ENCODE results near the gene MT1A.
"Not testable (repeated sequence)": the region's sequence is repeated elsewhere in the genome, so short reads cannot be mapped to it uniquely, and the experiment has no call there.

The MT1A gene

DNA sequence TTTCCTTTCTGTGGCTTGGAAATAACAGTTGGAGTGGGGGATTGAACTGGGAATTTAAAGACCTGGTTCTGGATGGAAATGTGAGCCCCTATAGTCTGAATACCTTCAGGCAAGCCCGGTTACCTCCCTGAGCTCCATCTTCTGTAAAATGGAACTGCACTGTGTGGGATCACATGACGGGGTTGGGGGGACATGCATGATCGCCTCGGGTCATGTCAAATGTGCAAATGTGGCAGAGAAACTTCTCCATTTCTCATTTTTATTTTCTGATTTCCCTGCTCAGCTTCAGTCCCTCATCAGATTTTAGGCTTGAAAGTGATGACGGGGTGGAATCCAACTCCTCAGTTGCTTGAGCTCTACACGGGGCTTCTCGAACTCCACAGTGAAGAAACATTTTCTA lies 14.8 kb downstream of the MT1A start:
- DNase-seq (ENCODE audit: low read depth in 2 of 2) = no peak

DNA sequence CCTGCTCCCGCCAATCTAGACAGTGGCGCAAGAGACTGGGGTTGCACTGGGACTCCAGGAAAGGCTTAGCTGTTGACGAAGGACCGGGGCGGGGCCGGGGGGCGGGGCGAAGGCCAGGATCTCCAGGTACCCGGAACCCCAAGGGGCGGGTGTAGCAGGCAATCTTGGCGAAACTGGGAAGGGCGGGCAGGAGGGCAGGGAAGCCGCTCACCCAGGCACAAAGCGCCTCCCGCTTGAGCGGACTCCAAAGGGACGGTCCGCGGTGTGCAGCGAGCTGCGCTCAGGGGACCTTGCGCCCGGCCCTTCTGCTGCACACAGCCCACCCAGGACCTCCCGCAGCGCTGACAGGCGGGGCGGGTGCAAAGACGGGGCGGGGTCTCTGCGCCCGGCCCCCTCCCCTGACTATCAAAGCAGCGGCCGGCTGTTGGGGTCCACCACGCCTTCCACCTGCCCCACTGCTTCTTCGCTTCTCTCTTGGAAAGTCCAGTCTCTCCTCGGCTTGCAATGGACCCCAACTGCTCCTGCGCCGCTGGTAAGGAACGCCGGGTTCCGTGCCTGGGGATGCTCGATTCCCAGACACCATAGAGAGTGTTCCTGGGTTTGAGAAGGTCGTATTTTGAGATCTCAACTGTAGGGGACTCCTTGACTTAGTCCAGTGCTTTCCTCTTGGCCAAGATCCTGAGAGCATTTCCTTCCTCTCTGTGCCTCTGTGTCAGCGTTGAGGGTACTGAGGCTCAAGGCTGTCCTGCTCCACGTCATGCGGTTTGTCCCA lies 19.3 kb downstream of the MT1A start, which contains the start of gene MT1F:
Gene MT1F, plus strand, starts transcription at position 405 of the 772 bp plus-strand sequence. Its CDS starts 100 bp downstream, at position 505.
- peak; percentile 58 to 69 for DNase-seq (ENCODE audit: low read depth in 2 of 2)

DNA sequence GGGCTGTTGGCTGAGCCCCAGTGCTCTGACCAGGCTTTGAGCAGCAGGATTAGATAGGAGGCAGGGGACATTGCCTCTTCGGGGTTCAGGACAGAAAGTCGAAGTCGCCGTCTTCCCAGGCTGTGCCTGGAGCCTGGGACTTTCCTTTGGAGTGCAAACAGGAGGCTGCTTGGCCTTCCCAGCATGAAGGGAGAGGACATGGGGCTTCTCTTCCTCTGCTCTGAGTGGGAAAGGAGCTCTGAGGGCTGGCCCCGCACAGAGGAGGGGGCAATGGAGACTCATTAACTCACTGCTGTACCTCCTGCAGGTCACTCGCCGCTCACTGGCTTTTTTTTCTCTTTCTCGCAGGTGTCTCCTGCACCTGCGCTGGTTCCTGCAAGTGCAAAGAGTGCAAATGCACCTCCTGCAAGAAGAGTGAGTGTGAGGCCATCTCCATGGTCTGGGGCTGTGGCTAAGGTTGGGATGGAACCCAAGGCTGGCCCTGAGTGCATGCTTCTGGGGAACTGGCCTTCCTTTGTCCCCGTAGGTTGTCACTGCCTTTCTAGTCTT lies 19.9 kb downstream of the MT1A start:
- DNase-seq (ENCODE audit: low read depth in 2 of 2) = no peak

DNA sequence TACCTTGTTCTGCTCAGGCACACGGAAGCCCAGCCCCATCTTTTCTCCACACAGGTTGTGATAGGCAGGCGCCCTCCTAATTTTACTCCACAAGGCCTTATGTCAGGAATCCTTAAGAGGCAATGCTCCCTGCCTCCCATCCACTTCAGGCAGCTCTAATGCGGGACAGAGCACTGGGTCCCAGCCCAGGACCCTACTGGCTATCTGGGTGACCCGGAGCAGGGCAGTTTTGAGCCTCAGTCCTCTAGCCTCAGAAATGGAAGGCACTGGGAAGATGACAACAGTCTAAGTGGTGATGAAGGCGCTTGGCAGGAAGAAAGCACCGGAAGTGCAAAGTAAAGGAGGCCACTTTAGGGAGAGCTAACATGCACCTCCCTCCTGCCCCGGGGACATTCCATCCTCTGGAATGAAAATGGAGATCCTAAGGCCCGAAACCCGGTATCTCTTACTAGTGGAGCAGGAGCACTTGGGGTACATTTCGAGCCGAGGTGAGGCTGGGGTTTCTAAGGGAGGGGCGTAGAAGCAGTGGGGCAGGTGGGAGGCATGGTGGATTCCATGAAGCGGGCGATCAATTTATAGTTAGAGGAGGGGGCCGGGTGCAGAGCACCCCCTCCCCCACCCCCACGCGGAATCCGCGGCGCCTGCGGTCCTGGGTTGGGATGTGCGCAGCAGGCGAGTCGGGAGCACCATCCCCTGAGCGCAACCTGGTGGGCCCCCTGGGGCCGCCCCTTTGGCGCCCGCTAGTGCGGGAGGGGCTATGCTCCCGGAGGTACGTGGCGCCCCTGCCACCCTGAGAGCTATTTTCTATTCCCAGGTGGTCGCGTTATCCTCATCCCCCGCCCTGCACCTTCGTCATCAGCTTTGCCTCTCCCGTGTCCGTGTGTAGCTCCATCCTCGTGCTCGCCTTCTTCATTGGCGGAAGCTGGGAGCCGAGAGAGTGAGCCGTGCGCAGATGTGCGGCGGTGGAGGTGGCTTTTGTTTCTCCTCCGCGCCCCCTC lies 24.2 kb downstream of the MT1A start:
- DNase-seq (ENCODE audit: low read depth in 2 of 2) = no peak

DNA sequence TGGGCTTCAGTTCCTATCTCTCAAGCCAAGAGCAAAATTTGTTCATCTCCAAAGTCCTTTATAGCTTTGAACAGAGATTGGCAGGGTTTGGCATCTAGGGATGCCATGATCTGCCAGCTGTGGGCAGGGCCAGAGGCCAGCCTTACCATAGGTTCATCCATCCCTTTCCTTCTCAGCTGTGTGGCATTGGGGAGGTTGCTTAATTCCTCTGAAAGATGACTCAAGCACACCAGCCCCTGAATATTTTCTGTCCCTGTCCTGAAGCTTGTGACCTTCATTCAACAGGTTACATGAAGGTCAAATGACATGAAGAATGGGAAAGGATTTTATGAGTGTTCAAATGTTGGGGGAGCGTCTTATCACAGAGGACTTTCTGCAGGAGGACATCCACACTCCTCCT lies 26.0 kb downstream of the MT1A start:
- no peak for DNase-seq (ENCODE audit: low read depth in 2 of 2)

DNA sequence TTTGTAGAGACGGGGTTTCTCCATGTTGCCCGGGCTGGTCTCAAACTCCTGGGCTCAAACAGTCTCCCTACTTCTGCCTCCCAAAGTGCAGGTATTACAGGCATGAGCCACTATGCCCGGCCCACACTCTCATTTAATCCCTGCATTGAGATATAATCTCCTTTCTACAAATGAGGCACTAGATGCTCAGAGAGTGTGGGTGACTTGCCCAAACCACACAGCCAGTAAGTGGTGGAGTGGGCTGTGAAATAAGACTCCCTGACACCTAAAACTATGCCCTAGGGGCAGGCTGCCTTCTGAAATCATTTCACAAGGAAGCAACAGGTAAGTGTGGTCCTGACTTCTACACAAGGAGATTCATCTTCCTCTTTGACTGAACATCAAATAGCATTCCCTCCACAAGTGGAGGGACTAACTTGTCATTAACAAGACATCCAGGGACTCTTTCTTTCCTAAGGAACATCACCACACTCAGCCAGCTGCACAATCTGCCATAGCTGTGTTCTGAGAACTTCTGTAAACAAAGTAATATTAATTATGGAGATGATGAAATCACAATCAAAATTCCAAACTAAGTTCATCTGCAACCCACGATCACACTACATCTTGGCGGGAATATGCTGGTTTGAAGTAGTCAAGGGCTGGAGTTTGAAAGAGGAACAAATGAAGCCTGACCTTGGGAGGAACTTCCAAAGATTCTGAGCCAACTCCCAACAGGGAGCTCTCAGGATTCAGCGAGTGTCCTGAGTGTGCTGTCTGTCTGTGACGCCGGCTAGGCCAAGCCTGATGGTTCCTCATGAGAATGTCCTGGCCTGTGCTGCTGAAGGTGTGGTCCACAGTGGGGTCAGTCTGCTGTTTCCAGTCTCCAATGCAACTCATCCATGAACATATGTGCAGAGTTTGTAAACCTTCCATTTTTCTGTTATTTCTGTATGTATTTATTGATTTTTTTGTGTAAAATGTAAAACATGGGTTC lies 27.1 kb downstream of the MT1A start:
- not testable (repeated sequence) for DNase-seq (ENCODE audit: low read depth in 2 of 2)

DNA sequence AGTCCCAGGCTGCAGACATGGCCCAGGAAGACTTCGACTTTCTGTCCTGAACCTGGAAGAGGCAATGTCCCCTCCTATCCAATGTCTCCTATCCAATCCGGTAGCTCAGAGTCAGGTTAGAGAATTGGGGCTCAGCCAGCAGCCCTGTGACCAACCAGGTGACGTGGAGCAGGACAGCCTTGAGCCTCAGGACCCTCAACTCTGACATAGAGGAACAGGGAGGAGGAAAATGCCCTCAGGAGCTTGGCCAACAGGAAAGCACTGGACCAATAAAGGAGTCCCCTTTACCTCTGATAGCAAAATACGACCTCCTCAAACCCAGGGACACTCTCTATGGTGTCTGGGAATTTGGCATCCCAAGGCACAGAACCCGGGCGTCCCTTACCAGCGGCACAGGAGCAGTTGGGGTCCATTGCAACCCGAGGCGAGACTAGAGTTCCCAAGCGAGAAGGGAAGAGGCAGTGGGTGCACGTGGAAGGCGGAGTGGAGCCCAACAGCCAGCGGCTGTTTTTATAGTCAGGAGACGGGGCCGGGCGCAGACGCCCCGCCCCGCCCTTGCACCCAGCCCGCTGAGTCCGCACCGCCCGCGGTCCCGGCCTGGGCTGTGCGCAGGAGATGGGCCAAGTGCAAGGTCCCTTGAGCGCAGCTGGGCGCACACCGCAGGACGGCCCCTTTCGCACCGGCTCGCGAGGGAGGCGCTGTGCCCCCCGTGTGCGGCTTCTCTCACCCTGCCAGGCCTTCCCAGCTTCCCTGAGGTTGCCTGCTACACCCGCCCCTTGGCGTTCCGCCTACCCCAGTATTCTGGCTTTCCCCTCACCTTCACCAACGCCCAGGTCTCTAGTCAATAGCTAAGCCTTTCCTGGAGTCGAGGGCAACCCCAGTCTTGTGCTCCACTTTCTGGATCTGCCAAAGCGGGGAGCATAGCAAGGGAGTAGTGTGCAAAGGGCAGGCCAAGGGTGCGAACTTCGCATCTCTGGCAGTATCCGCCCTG lies 29.4 kb downstream of the MT1A start, which contains the start of gene MT1G:
Gene MT1G, minus strand, starts transcription at position 485 of the 991 bp plus-strand sequence. Its CDS starts 72 bp downstream, at position 413.
- DNase-seq (ENCODE audit: low read depth in 2 of 2) = no peak

DNA sequence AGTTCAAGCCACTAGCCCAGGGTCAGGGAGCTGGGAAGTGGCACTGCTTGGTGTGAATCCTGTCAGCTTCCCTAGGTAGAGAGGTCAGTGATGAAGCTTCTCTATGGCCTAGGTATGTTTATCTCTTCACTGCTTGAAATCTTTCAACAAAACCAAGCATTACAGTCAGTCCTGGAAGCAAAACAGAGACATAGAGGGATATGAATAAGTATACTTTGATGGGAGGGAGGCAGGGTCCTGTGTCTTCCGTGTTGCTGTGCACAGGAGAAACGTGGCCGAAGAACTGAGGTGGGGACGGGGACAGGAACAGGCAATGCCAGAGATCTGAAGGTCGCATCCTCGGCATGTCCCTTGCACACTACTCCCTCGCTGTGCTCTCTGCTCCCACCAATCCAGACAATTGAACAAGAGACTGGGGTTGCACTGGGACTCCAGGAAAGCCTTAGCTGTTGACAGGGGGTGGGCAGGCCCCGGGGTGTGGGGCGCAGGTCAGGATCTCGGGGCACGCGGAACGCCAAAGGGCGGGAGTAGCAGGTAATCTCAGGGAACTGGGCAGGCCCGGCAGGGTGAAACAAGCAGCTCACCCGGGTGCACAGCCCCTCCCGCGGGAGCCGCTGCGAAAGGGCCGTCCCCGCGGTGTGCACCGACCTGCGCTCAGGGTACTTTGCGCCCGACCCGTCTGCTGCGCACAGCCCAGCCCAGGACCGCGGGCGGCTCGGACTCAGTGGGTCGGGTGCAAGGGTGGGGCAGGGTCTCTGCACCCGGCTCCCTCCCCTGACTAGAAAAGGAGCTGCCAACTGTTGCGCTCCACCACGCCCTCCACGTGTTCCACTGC lies 30.8 kb downstream of the MT1A start, which contains the start of gene MT1H:
Gene MT1H, plus strand, starts transcription at position 810 of the 835 bp plus-strand sequence. CDS start 71 bp downstream, outside the sequence.
- no peak for DNase-seq (ENCODE audit: low read depth in 2 of 2)

DNA sequence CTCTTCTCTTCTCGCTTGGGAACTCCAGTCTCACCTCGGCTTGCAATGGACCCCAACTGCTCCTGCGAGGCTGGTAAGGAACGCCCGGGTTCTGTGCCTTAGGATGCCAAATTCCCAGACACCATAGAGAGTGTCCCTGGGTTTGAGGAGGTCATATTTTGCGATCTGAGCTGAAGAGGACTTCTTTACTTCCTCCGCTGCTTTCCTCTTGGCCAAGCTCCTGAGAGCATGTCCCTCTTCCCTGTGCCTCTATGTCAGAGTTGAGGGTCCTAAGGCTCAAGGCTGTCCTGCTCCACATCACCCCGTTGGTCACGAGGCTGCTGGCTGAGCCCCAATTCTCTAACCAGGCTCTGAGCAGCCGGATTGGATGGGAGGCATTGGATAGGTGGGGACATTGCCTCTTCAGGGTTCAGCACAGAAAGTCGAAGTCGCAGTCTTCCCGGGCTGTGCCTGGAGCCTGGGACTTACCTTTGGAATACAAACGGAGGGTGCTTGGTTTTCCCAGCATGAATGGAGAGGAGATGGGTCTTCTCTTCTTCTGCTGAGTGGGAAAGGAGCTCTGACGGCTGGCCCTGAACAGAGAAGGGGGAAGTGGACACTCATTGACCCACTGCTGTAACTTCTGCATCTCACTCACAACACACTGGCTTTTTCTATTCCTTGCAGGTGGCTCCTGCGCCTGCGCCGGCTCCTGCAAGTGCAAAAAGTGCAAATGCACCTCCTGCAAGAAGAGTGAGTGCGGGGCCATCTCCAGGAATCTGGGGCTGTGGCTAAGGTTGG lies 31.6 kb downstream of the MT1A start:
- DNase-seq (ENCODE audit: low read depth in 2 of 2) = no peak

DNA sequence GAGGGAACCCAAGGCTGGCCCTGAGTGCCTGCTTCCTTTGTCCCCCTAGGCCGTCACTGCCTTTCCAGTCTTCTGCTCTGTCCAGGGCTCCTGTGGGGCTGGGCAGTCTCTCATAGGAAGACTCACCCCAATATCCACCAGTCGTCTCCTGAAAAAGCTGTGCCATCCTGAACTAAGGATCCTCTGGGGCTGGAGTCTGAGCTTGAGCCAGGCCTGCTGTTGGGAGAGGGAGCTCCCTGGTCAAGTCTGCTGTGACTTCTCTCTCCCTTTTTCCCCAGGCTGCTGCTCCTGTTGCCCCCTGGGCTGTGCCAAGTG lies 32.1 kb downstream of the MT1A start:
- DNase-seq (ENCODE audit: low read depth in 2 of 2) = no peak

DNA sequence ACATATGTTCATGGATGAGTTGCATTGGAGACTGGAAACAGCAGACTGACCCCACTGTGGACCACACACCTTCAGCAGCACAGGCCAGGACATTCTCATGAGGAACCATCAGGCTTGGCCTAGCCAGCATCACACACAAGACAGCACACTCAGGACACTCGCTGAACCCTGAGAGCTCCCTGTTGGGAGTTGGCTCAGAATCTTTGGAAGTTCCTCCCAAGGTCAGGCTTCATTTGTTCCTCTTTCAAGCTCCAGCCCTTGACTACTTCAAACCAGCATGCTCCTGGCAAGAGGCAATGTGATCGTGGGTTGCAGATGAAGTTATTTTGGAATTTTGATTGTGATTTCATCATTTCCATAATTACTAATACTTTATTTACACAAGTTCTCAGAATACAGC lies 33.2 kb downstream of the MT1A start:
- not testable (repeated sequence) for DNase-seq (ENCODE audit: low read depth in 2 of 2)

DNA sequence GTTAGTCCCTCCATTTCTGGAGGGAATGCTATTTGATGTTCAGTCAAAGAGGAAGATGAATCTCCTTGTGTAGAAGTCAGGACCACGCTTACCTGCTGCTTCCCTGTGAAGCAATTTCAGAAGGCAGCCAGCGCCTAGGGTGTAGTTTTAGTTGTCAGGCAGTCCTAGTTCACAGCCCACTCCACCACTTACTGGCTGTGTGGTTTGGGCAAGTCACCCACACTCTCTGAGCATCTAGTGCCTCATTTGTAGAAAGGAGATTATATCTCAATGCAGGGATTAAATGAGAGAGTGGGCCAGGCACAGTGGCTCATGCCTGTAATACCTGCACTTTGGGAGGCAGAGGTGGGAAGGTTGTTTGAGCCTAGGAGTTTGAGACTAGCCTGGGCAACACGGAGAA lies 33.7 kb downstream of the MT1A start:
- not testable (repeated sequence) for DNase-seq (ENCODE audit: low read depth in 2 of 2)

DNA sequence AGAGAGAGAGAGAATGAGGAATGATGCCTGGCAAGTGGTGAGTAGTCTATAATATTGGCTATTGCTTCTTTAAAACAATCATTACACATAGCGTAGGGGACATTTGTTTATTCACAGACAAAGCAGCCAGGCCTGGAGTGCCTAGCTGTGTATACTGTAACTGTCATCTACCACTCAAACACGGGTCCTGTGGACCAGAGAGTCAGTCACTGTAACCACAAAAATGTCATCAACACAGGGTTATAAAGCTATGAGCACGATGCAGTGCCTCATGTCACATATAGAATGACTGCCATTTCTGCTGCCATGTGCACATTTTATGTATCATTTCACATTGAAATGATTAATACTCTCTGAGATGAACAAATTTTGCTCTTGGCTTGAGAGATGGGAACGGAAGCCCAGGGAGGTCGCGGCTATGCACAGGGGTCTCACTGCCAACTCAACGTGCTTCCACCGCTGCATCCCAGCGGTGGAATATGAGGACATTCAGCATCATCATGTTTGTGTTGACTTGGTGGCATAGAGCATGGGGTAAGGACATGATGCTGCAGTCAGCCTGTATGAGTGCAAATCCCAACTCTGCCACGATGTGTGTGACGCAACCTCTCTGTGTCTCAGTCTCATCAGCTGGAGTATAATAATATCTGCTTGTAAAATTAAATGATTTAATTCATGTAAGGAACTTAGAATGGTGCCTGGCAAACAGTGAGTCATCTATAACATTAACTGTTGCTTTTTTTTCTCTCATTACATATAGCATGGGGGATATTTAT lies 34.5 kb downstream of the MT1A start:
- no peak for DNase-seq (ENCODE audit: low read depth in 2 of 2)

DNA sequence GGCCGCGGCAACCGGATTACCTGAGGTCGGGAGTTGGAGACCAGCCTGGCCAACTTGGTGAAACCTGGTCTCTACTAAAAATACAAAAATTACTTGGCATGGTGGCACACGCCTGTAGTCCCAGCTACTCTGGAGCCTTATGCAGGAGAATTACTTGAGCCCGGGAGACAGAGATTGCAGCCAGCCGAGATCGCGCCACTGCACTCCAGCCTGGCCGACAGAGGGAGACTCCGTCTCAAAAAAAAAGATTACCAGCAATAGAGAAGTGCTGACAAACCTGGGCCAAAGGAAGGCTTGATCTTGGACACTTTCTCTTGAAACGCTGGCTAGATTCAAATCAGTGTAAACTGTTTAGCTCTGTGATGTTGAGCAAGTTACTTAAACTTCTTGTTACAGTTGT lies 35.5 kb downstream of the MT1A start:
- no peak for DNase-seq (ENCODE audit: low read depth in 2 of 2)

DNA sequence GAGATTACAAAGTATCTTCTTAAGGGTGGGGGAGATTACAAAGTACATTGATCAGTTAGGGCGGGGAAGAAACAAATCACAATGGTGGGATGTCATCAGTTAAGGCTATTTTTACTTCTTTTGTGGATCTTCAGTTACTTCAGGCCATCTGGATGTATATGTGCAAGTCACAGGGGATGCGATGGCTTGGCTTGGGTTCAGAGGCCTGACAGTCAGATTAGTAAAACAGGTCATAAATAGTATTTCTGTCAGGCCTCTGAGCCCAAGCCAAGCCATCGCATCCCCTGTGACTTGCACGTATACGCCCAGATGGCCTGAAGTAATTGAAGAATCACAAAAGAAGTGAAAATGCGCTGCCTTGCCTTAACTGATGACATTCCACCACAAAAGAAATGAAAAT lies 36.1 kb downstream of the MT1A start:
- not testable (repeated sequence) for DNase-seq (ENCODE audit: low read depth in 2 of 2)

DNA sequence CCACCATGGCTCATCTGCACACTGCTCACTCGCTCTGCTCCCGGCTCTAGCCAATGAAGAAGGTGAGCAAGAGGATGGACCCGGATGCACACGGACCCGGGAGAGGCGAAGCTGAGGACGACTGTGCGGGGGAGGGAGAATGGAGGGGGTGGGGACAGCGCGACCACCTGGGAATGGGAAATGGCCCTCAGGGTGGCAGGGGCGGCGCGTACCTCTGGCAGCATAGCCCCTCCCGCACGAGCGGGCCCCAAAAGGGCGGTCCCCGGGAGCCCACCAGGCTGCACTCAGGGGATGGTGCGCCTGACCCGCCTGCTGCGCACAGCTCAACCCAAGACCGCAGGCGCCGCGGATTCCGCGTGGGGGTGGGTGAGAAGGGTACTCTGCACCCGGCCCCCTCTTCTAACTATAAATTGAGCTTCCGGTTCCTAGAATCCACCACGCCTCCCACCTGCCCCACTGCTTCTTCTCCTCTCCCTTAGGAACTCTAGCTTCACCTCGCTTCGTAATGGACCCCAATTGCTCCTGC lies 37.3 kb downstream of the MT1A start:
- peak in 1 of 2 donors; percentile 43 for DNase-seq (ENCODE audit: low read depth in 2 of 2)

DNA sequence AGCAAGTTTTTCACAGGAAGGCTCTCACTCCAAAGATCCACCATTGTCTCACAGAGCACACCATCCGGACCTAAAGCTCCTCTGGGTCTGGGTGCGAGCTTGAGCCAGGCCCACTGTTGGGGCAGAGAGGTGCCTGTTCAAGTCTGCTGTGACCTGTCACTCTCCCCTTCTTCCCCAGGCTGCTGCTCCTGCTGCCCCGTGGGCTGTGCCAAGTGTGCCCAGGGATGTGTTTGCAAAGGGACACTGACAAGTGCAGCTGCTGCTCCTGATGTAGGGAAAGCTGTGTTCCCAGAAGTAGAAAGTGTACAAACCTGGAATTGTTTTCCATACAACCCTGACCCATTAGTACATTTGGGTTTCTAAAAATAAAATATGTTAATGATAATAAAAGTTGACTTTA lies 39.0 kb downstream of the MT1A start:
- DNase-seq (ENCODE audit: low read depth in 2 of 2) = no peak
